ENCODE data around the gene ZNF106.

The ZNF106 gene

GRCh38 chr15:42450425-42450790 is 40.5 kb downstream of the ZNF106 start:
- TF ChIP-seq POLR2AphosphoS5 (IDR thresholded peaks at IDR 0.05; ENCODE audit: low read depth, low read length) (no peak), TAF1 (IDR thresholded peaks at IDR 0.05; ENCODE audit: borderline replicate concordance, insufficient read depth, low read length) (no peak)

GRCh38 chr15:42449770-42450424 is 41.0 kb downstream of the ZNF106 start:
- no peak for TF ChIP-seq POLR2AphosphoS5 (IDR thresholded peaks at IDR 0.05; ENCODE audit: low read depth, low read length)
- TF ChIP-seq SIN3A (IDR thresholded peaks at IDR 0.05; ENCODE audit: borderline replicate concordance, insufficient read depth, low read length) = no peak
- no peak for TF ChIP-seq TAF1 (IDR thresholded peaks at IDR 0.05; ENCODE audit: borderline replicate concordance, insufficient read depth, low read length)
- TF ChIP-seq FOXP2 (optimal IDR thresholded peaks at IDR 0.05; ENCODE audit: borderline replicate concordance, extremely low read depth, extremely low read length, insufficient read depth) = no peak

DNA sequence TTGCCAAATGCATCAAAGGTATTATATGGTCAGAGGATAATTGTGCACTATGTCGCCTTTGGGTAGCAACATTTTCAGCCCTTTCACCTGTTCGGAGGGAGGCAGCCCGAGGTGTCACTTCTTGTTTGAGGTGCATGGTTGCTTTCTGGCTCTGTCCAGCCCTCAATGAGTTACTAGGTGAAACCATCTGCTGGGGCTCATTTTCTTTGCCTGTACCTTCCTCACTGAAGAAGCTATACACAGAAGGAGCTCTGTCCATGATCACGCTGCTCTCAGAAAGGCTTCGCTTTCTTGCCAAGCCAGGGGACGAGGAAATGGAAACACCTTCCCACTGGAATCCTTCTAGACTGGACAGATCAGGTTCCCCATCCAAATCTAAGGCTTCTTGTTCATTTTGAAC is 42.7 kb downstream of the ZNF106 start:
- TF ChIP-seq, protein P1, sequence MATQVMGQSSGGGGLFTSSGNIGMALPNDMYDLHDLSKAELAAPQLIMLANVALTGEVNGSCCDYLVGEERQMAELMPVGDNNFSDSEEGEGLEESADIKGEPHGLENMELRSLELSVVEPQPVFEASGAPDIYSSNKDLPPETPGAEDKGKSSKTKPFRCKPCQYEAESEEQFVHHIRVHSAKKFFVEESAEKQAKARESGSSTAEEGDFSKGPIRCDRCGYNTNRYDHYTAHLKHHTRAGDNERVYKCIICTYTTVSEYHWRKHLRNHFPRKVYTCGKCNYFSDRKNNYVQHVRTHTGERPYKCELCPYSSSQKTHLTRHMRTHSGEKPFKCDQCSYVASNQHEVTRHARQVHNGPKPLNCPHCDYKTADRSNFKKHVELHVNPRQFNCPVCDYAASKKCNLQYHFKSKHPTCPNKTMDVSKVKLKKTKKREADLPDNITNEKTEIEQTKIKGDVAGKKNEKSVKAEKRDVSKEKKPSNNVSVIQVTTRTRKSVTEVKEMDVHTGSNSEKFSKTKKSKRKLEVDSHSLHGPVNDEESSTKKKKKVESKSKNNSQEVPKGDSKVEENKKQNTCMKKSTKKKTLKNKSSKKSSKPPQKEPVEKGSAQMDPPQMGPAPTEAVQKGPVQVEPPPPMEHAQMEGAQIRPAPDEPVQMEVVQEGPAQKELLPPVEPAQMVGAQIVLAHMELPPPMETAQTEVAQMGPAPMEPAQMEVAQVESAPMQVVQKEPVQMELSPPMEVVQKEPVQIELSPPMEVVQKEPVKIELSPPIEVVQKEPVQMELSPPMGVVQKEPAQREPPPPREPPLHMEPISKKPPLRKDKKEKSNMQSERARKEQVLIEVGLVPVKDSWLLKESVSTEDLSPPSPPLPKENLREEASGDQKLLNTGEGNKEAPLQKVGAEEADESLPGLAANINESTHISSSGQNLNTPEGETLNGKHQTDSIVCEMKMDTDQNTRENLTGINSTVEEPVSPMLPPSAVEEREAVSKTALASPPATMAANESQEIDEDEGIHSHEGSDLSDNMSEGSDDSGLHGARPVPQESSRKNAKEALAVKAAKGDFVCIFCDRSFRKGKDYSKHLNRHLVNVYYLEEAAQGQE (IDR thresholded peaks at IDR 0.05; ENCODE audit: insufficient read depth in 1 of 2, low read depth in 2 of 2, low read length in 2 of 2) = no peak
- no peak for TF ChIP-seq SIN3A (IDR thresholded peaks at IDR 0.05; ENCODE audit: borderline replicate concordance, insufficient read depth, low read length)
- no peak for TF ChIP-seq TAF1 (IDR thresholded peaks at IDR 0.05; ENCODE audit: borderline replicate concordance, insufficient read depth, low read length)
- TF ChIP-seq FOXP2 (optimal IDR thresholded peaks at IDR 0.05; ENCODE audit: borderline replicate concordance, extremely low read depth, extremely low read length, insufficient read depth) = no peak
- no peak for TF ChIP-seq POLR2AphosphoS5 (IDR thresholded peaks at IDR 0.05; ENCODE audit: low read depth, low read length)

DNA sequence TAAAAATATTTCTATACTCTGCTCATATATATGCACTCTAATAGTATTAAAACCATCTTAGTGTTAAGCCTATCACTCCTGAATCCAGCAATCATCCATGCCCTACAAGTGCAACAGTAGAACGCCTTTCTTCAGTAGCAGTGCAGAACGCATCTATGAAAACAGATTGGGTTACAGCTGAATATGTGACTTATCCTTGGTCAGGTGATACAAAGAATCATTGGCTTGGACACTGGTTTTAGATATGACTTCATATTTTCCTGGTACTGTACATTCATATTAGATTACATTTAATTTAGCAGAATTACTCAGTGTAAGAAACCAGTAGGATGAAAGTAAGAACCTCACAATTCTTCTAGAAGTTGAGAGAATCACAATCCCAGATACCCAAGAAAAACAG is 43.3 kb downstream of the ZNF106 start:
- TF ChIP-seq, protein P1 (IDR thresholded peaks at IDR 0.05; ENCODE audit: insufficient read depth in 1 of 2, low read depth in 2 of 2, low read length in 2 of 2) = no peak
- TF ChIP-seq TAF1 (IDR thresholded peaks at IDR 0.05; ENCODE audit: borderline replicate concordance, insufficient read depth, low read length) (no peak), SIN3A (IDR thresholded peaks at IDR 0.05; ENCODE audit: borderline replicate concordance, insufficient read depth, low read length) (no peak)

DNA sequence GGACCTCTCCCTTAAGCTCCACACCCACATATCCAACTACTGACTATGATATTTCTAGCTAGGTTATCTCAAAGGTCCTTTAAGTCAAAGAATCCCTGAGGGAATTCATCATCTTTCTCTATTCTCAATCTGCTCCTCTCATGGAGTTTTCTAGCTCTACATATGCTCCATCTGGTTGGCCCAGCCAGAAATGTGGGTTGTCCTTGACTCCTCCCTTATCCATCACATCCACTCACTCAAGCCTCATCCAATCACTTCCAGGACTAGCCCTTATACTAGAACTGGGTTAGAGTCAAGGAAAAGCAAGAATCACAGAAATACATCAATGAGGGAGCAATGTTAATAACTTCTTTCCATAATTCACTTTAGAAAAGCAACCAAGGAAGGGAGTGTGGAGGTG is 45.4 kb downstream of the ZNF106 start:
- TF ChIP-seq FOXP2 (optimal IDR thresholded peaks at IDR 0.05; ENCODE audit: borderline replicate concordance, extremely low read depth, extremely low read length, insufficient read depth) (no peak), TAF1 (IDR thresholded peaks at IDR 0.05; ENCODE audit: borderline replicate concordance, insufficient read depth, low read length) (no peak), SIN3A (IDR thresholded peaks at IDR 0.05; ENCODE audit: borderline replicate concordance, insufficient read depth, low read length) (no peak), POLR2AphosphoS5 (IDR thresholded peaks at IDR 0.05; ENCODE audit: low read depth, low read length) (no peak)
- TF ChIP-seq, protein P1 (IDR thresholded peaks at IDR 0.05; ENCODE audit: insufficient read depth in 1 of 2, low read depth in 2 of 2, low read length in 2 of 2) = no peak

- TF ChIP-seq FOXP2 (optimal IDR thresholded peaks at IDR 0.05; ENCODE audit: borderline replicate concordance, extremely low read depth, extremely low read length, insufficient read depth) (no peak), POLR2AphosphoS5 (IDR thresholded peaks at IDR 0.05; ENCODE audit: low read depth, low read length) (no peak), TAF1 (IDR thresholded peaks at IDR 0.05; ENCODE audit: borderline replicate concordance, insufficient read depth, low read length) (no peak), SIN3A (IDR thresholded peaks at IDR 0.05; ENCODE audit: borderline replicate concordance, insufficient read depth, low read length) (no peak)
- TF ChIP-seq, protein P1 (IDR thresholded peaks at IDR 0.05; ENCODE audit: insufficient read depth in 1 of 2, low read depth in 2 of 2, low read length in 2 of 2) = no peak
These were observed 46.4 kb downstream of the ZNF106 start for GRCh38 chr15:42444415-42445063.
